GM23338 (cell line): ENCODE measurements around the gene CNOT10.

Experiments
- CREB1 ChIP-seq: fragments of 250-450 bp; sonication (Bioruptor Pico); IDR thresholded peaks from 2 replicates; pipeline ENCODE4 v1.5.0; 2020; ENCODE audit warnings: low read depth, mild to moderate bottlenecking, moderate library complexity
- EZH2 ChIP-seq: fragments of 200-600 bp; sonication (generic); IDR thresholded peaks from one replicate; pipeline ENCODE4 v1.8.0; 2017; ENCODE audit warnings: antibody characterized with exemption, mild to moderate bottlenecking, low read depth; ENCODE audit not compliant: unreplicated experiment
- EZH2phosphoT487 ChIP-seq: fragments of 200-600 bp; sonication (generic); IDR thresholded peaks from one replicate; pipeline ENCODE4 v1.8.1; 2018; ENCODE audit warnings: antibody characterized with exemption; ENCODE audit not compliant: unreplicated experiment
- JUNB ChIP-seq: IDR thresholded peaks from one replicate; pipeline ENCODE4 v1.6.1; 2016; ENCODE audit warnings: antibody characterized with exemption; ENCODE audit not compliant: unreplicated experiment
- NANOG ChIP-seq: IDR thresholded peaks from 2 replicates; pipeline ENCODE4 v1.6.1; 2016; ENCODE audit warnings: antibody characterized with exemption, borderline replicate concordance
- POLR2AphosphoS5 ChIP-seq: IDR thresholded peaks from 2 replicates; pipeline ENCODE4 v1.6.1; 2016; ENCODE audit warnings: antibody characterized with exemption, low read depth
- STAT1 ChIP-seq: IDR thresholded peaks from one replicate; pipeline ENCODE4 v1.6.1; 2016; ENCODE audit warnings: antibody characterized with exemption; ENCODE audit not compliant: unreplicated experiment
- ZNF331 ChIP-seq: fragments of 250-450 bp; sonication (Bioruptor Pico); IDR thresholded peaks from 2 replicates; pipeline ENCODE4 v1.5.0; 2020; ENCODE audit warnings: low read depth, mild to moderate bottlenecking, moderate library complexity
- TF ChIP-seq, protein P1 (sequence below), 2 experiments: fragments of 200-600 bp in 1 of 2; sonication (generic) in 1 of 2; conservative IDR thresholded peaks; 2 replicates each; pipeline versions ENCODE4 v1.5.1 to v1.6.1; 2016 to 2017; ENCODE audit warnings: antibody characterized with exemption in 2 of 2, low read depth in 2 of 2, mild to moderate bottlenecking in 2 of 2, moderate library complexity in 1 of 2
- TF ChIP-seq, protein P2 (sequence below): IDR thresholded peaks from one replicate; pipeline ENCODE4 v1.6.1; 2018; ENCODE audit warnings: antibody characterized with exemption; ENCODE audit not compliant: unreplicated experiment
- TF ChIP-seq, protein P3 (sequence below): IDR thresholded peaks from 2 replicates; pipeline ENCODE4 v1.6.1; 2016; ENCODE audit warnings: antibody characterized with exemption

DNA sequence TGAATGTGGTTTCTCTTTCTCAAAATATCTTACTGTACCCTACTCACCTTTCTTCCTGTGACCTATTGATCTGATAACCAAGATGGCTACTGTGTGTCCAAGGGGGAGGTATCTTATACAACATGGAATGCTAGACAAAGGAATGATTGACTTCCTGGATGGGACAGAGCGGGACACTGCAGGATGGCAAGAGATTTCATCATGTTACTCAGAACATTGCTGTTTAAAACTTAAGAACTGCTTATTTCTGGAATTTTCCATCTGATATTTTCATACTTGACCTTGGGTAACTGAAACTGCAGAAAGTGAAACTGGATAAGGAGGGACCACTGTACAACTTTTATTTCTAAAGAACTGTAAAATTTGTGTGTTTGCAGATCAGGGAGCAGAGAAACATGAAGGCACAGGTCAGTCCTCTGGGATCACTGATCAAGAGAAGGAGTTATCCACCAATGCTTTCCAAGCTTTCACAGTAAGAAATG lies 18.5 kb downstream of the CNOT10 start:
- TF ChIP-seq, protein P1, sequence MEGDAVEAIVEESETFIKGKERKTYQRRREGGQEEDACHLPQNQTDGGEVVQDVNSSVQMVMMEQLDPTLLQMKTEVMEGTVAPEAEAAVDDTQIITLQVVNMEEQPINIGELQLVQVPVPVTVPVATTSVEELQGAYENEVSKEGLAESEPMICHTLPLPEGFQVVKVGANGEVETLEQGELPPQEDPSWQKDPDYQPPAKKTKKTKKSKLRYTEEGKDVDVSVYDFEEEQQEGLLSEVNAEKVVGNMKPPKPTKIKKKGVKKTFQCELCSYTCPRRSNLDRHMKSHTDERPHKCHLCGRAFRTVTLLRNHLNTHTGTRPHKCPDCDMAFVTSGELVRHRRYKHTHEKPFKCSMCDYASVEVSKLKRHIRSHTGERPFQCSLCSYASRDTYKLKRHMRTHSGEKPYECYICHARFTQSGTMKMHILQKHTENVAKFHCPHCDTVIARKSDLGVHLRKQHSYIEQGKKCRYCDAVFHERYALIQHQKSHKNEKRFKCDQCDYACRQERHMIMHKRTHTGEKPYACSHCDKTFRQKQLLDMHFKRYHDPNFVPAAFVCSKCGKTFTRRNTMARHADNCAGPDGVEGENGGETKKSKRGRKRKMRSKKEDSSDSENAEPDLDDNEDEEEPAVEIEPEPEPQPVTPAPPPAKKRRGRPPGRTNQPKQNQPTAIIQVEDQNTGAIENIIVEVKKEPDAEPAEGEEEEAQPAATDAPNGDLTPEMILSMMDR (conservative IDR thresholded peaks at IDR 0.05; ENCODE audit: low read depth in 2 of 2), result no peak
- TF ChIP-seq, protein P2, sequence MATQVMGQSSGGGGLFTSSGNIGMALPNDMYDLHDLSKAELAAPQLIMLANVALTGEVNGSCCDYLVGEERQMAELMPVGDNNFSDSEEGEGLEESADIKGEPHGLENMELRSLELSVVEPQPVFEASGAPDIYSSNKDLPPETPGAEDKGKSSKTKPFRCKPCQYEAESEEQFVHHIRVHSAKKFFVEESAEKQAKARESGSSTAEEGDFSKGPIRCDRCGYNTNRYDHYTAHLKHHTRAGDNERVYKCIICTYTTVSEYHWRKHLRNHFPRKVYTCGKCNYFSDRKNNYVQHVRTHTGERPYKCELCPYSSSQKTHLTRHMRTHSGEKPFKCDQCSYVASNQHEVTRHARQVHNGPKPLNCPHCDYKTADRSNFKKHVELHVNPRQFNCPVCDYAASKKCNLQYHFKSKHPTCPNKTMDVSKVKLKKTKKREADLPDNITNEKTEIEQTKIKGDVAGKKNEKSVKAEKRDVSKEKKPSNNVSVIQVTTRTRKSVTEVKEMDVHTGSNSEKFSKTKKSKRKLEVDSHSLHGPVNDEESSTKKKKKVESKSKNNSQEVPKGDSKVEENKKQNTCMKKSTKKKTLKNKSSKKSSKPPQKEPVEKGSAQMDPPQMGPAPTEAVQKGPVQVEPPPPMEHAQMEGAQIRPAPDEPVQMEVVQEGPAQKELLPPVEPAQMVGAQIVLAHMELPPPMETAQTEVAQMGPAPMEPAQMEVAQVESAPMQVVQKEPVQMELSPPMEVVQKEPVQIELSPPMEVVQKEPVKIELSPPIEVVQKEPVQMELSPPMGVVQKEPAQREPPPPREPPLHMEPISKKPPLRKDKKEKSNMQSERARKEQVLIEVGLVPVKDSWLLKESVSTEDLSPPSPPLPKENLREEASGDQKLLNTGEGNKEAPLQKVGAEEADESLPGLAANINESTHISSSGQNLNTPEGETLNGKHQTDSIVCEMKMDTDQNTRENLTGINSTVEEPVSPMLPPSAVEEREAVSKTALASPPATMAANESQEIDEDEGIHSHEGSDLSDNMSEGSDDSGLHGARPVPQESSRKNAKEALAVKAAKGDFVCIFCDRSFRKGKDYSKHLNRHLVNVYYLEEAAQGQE, result no peak
- TF ChIP-seq POLR2AphosphoS5 (no peak), EZH2 (no peak), EZH2phosphoT487 (no peak), JUNB (no peak), NANOG (no peak), CREB1 (CRISPR knock-in tag) (no peak), STAT1 (no peak), ZNF331 (no peak)
- TF ChIP-seq, protein P3, sequence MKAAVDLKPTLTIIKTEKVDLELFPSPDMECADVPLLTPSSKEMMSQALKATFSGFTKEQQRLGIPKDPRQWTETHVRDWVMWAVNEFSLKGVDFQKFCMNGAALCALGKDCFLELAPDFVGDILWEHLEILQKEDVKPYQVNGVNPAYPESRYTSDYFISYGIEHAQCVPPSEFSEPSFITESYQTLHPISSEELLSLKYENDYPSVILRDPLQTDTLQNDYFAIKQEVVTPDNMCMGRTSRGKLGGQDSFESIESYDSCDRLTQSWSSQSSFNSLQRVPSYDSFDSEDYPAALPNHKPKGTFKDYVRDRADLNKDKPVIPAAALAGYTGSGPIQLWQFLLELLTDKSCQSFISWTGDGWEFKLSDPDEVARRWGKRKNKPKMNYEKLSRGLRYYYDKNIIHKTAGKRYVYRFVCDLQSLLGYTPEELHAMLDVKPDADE, result no peak
